AG04449 (cell line): ENCODE measurements around the gene SLC25A19.

ENCODE experiments used
- CTCF ChIA-PET: fragments of 350-600 bp; formaldehyde crosslinking; extraction: SDS; loops from one replicate; lab custom pipeline; 2021; ENCODE audit warnings: antibody characterized with exemption; lab: Yijun Ruan, JAX
- POLR2A ChIA-PET: fragments of 400-600, 350-600 bp; formaldehyde crosslinking; extraction: SDS; loops from one replicate; lab custom pipeline; 2020; ENCODE audit warnings: antibody characterized with exemption, inconsistent platforms; lab: Yijun Ruan, JAX
- DNase-seq: peaks from one replicate; pipeline ENCODE4 v3.0.0-alpha.2; 2010; ENCODE audit warnings: low read depth, low spot score
- H3K4me3 ChIP-seq: 2 replicates; pipeline ENCODE4 v1.5.1; 2011; ENCODE audit warnings: low read depth, mild to moderate bottlenecking, control low read depth, low read length
- TF ChIP-seq, protein P1 (sequence below): IDR thresholded peaks from one replicate; pipeline ENCODE4 v1.5.1; 2011; ENCODE audit warnings: mild to moderate bottlenecking, moderate library complexity, low read length, control low read depth, inconsistent platforms; ENCODE audit not compliant: insufficient read depth; ENCODE audit errors: missing control alignments

Gene SLC25A19

GRCh38 chr17:75250009-75250471 is 39.2 kb downstream of the SLC25A19 start:
- POLR2A ChIA-PET: interaction anchor here (0.8 kb wide), 2 partner anchors 10 to 19 kb away, joined by 3 read pairs; no protein-coding TSS in a partner anchor
- CTCF ChIA-PET: interaction anchor here (0.7 to 6.1 kb wide), 8 partner anchors 10 to 504 kb away, joined by 3 to 73 read pairs (median 7); partner anchors contain the start of gene MIF4GD
- no peak overlapping the region; the same call in 1 of the 2 replicates for H3K4me3 ChIP-seq
- TF ChIP-seq, protein P1, sequence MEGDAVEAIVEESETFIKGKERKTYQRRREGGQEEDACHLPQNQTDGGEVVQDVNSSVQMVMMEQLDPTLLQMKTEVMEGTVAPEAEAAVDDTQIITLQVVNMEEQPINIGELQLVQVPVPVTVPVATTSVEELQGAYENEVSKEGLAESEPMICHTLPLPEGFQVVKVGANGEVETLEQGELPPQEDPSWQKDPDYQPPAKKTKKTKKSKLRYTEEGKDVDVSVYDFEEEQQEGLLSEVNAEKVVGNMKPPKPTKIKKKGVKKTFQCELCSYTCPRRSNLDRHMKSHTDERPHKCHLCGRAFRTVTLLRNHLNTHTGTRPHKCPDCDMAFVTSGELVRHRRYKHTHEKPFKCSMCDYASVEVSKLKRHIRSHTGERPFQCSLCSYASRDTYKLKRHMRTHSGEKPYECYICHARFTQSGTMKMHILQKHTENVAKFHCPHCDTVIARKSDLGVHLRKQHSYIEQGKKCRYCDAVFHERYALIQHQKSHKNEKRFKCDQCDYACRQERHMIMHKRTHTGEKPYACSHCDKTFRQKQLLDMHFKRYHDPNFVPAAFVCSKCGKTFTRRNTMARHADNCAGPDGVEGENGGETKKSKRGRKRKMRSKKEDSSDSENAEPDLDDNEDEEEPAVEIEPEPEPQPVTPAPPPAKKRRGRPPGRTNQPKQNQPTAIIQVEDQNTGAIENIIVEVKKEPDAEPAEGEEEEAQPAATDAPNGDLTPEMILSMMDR: no peak
- no peak for DNase-seq

DNA sequence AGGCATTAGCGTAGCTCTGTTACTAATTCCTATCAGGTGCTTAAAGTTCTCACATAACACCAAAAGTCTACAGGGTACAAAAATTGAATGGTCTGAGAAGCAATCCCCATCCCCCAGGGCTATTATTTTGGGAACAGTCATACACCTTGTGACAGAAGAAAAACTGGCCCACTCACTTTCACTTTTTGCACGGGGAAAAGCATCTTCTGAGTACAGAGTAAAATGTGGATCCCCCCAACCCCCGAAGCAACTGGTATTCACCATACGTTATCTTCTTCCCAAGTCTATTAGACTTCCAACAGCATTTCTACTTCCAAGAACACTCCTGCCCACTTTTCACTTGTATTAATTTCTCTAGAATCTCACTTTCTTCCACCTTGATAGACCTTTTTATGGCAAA is 39.7 kb downstream of the SLC25A19 start:
- H3K4me3 ChIP-seq: no peak overlapping the region
- ChIA-PET POLR2A (interaction anchor here (0.8 kb wide), 2 partner anchors 10 to 19 kb away, joined by 3 read pairs; no protein-coding TSS in a partner anchor), CTCF (interaction anchor here (0.7 to 6.1 kb wide), 9 partner anchors 10 to 504 kb away, joined by 3 to 73 read pairs (median 6); partner anchors contain the start of gene MIF4GD)
- TF ChIP-seq, protein P1: no peak
- no peak for DNase-seq

- TF ChIP-seq, protein P1: no peak
- POLR2A ChIA-PET: no interaction called here
- H3K4me3 ChIP-seq: no peak overlapping the region
- CTCF ChIA-PET: interaction anchor here (1.1 to 6.1 kb wide), 6 partner anchors 7 to 187 kb away, joined by 3 to 73 read pairs (median 6); partner anchors contain the start of gene MIF4GD
- DNase-seq: no peak
Observed at GRCh38 chr17:75246404-75246803, 42.8 kb downstream of the SLC25A19 start.

- no peak overlapping the region for H3K4me3 ChIP-seq
- no peak for DNase-seq
- POLR2A ChIA-PET: no interaction called here
- TF ChIP-seq, protein P1: no peak
- CTCF ChIA-PET: interaction anchor here (1.2 to 1.3 kb wide), 2 partner anchors 12 to 26 kb away, joined by 3 to 7 read pairs; partner anchors contain the start of gene MIF4GD
Observed at GRCh38 chr17:75245011-75245410, 44.2 kb downstream of the SLC25A19 start.

DNA sequence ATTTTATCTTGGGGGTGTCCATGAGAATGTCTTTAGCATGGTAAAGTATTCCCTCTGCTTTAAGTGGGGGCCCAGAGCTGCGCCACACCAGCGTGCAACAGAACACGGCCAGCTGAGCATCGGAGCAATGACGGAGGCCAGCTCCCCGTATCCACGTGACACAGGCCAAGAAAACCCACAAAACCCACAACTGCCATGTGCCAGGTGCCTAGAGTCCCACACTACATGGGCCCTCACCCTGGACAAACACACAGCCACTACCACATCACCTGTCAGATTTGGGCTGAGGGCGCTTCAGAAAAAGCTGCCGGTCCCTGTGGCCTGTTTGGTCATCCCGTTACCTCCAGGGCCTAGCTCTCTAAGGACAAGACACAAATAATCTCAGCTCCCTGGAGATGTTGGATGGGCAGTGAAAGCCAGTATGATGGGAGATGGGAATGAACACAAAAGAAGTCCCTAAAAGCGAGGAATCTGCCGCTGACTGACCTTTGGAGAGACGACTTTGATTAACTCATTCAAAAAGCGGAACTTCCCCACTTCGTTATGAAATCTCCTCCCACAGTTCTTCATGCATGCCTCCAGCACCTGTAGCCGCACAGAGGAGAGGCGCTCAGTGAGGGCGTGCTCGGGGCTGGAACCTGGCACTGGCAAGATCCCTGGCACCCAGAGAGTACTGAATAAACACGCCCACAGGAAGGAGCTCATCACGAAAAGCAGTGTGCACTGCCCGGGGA is 44.9 kb downstream of the SLC25A19 start:
- DNase-seq: no peak
- TF ChIP-seq, protein P1: no peak
- POLR2A ChIA-PET: no interaction called here
- CTCF ChIA-PET: interaction anchor here (1.2 to 1.3 kb wide), 2 partner anchors 12 to 27 kb away, joined by 3 to 7 read pairs; partner anchors contain the start of gene MIF4GD
- H3K4me3 ChIP-seq: no peak overlapping the region
